Ovary (tissue), 3 donors: Measurements from ENCODE around the gene RNLS.

Experiments used
- CTCF ChIP-seq, 3 donors: fragments of 450-650 bp in 2 of 3; fragments of 200-600 bp in 1 of 3; IDR thresholded peaks; one replicate each; pipeline versions ENCODE4 v1.5.1 to v1.8.0; 2016 to 2022; ENCODE audit warnings: antibody characterized with exemption in 3 of 3, mild to moderate bottlenecking in 1 of 3
- POLR2A ChIP-seq: fragments of 450-650 bp; IDR thresholded peaks from one replicate; pipeline ENCODE4 v1.6.1; 2017; ENCODE audit warnings: antibody characterized with exemption, mild to moderate bottlenecking, moderate library complexity
- donor health status: DM: no; HTN: no; CAD: no.

GRCh38 chr10:88472540-88472939 lies 110.6 kb downstream of the RNLS start:
- TF ChIP-seq POLR2A (no peak), CTCF (IDR thresholded peaks at IDR 0.05) (no peak)
